ENCODE results near the gene VASN. TPM values are rescaled to one million over a fixed set of nuclear protein-coding genes. Genes with fewer than 3 reads are reported as not detected.

The VASN gene
- total RNA-seq, 1 experiment from 2014 or later, result 18.1 TPM

- no peak for TF ChIP-seq CTCF (IDR thresholded peaks at IDR 0.05; ENCODE audit: unreplicated experiment)
- Mint-ChIP-seq H3K27ac (ENCODE audit: unreplicated experiment) (no peak overlapping the region), H3K4me3 (ENCODE audit: low read depth, unreplicated experiment) (no peak overlapping the region), H3K4me1 (ENCODE audit: low read depth, unreplicated experiment) (no peaks in the 10 kb centered on the region), H3K27me3 (ENCODE audit: unreplicated experiment) (no peaks in the 10 kb centered on the region), H3K36me3 (ENCODE audit: insufficient read depth, unreplicated experiment) (peaks cover 67% of the 10 kb centered on the region), H3K9me3 (ENCODE audit: low read depth, unreplicated experiment) (no peaks in the 10 kb centered on the region)
- CTCF ChIA-PET, result no interaction called here
- intact Hi-C loops (cut with micrococcal nuclease; ENCODE audit: unreplicated experiment), result no loop called here
- no TSS peak for BruUV-seq (replicated peaks)
- DNase-seq, result no peak
These were observed 34.7 kb upstream of the VASN start for GRCh38 chr16:4336701-4337539.

DNA sequence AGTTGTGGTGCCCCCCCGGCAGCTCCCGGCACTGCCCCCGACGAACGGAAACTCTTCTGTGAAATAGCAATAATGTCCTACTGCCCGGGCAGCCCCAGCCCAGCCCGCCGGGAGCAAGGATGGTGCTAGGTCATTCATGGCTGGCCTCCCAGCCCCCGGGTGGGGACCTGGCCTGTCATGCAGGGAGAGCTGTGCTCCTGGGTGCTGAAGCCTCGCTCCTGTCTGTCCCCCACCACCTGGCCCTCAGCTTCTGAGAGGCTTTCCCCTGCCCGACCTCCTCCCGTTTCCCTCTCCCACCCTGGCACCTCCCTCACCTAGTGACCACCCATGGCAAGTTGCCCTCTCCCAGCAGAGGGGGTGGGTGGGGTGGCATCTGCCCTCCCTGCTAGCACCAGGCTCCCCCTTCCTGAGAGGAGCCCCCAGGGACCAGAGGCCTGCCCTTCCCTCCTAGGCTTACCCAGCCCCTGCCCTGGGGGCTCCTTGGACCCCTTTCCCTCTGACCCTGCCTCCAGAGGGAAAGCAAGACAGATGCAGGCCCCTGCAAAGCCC, 34.0 kb upstream of the VASN start:
- BruUV-seq (replicated peaks), result no TSS peak
- Mint-ChIP-seq H3K4me3 (ENCODE audit: low read depth, unreplicated experiment) (no peak overlapping the region), H3K9me3 (ENCODE audit: low read depth, unreplicated experiment) (no peaks in the 10 kb centered on the region), H3K27me3 (ENCODE audit: unreplicated experiment) (no peaks in the 10 kb centered on the region), H3K4me1 (ENCODE audit: low read depth, unreplicated experiment) (no peaks in the 10 kb centered on the region), H3K27ac (ENCODE audit: unreplicated experiment) (peak overlapping the region; percentile 30), H3K36me3 (ENCODE audit: insufficient read depth, unreplicated experiment) (peaks cover 68% of the 10 kb centered on the region)
- intact Hi-C loops (cut with micrococcal nuclease; ENCODE audit: unreplicated experiment), result no loop called here
- no peak for DNase-seq
- CTCF ChIA-PET, result no interaction called here
- no peak for TF ChIP-seq CTCF (IDR thresholded peaks at IDR 0.05; ENCODE audit: unreplicated experiment)

GRCh38 chr16:4338125-4338582, 33.5 kb upstream of the VASN start:
- no peak overlapping the region for H3K4me3 Mint-ChIP-seq (ENCODE audit: low read depth, unreplicated experiment)
- H3K4me1 Mint-ChIP-seq (ENCODE audit: low read depth, unreplicated experiment), result no peaks in the 10 kb centered on the region
- H3K27me3 Mint-ChIP-seq (ENCODE audit: unreplicated experiment), result no peaks in the 10 kb centered on the region
- H3K36me3 Mint-ChIP-seq (ENCODE audit: insufficient read depth, unreplicated experiment), result peaks cover 72% of the 10 kb centered on the region
- intact Hi-C loops (cut with micrococcal nuclease; ENCODE audit: unreplicated experiment), result no loop called here
- no peak for TF ChIP-seq CTCF (IDR thresholded peaks at IDR 0.05; ENCODE audit: unreplicated experiment)
- H3K9me3 Mint-ChIP-seq (ENCODE audit: low read depth, unreplicated experiment), result no peaks in the 10 kb centered on the region
- no TSS peak for BruUV-seq (replicated peaks)
- H3K27ac Mint-ChIP-seq (ENCODE audit: unreplicated experiment), result peak overlapping the region; percentile 30
- CTCF ChIA-PET, result interaction anchor here (0.6 kb wide), 1 partner anchor 189 kb away, joined by 4 read pairs; no protein-coding TSS in a partner anchor
- no peak for DNase-seq

GRCh38 chr16:4338712-4339299, 32.8 kb upstream of the VASN start:
- Mint-ChIP-seq H3K4me3 (ENCODE audit: low read depth, unreplicated experiment) (no peak overlapping the region), H3K27ac (ENCODE audit: unreplicated experiment) (peak overlapping the region; percentile 30)
- DNase-seq, result no peak

More at GRCh38 chr16:4338712-4339299, 32.8 kb upstream of the VASN start:
- CTCF ChIA-PET, result interaction anchor here (0.6 kb wide), 2 partner anchors 190 to 261 kb away, joined by 3 to 4 read pairs; no protein-coding TSS in a partner anchor
- BruUV-seq (replicated peaks), result TSS peak; percentile 19
- Mint-ChIP-seq H3K4me1 (ENCODE audit: low read depth, unreplicated experiment) (no peaks in the 10 kb centered on the region), H3K27me3 (ENCODE audit: unreplicated experiment) (no peaks in the 10 kb centered on the region), H3K36me3 (ENCODE audit: insufficient read depth, unreplicated experiment) (peaks cover 77% of the 10 kb centered on the region), H3K9me3 (ENCODE audit: low read depth, unreplicated experiment) (no peaks in the 10 kb centered on the region)
- intact Hi-C loops (cut with micrococcal nuclease; ENCODE audit: unreplicated experiment), result no loop called here
- no peak for TF ChIP-seq CTCF (IDR thresholded peaks at IDR 0.05; ENCODE audit: unreplicated experiment)

All from Calu3 (cell line).